C4-2B (cell line): Measurements from ENCODE around the gene TANGO6.
"Not testable (repeated sequence)": the region's sequence is repeated elsewhere in the genome, so short reads cannot be mapped to it uniquely, and the experiment has no call there.

Experiments
- CTCF ChIP-seq: fragments of 450-650 bp; conservative IDR thresholded peaks from 2 replicates; pipeline ENCODE4 v1.5.1; 2017; ENCODE audit warnings: mild to moderate bottlenecking
- ZFX ChIP-seq: fragments of 450-650 bp; IDR thresholded peaks from 2 replicates; pipeline ENCODE4 v1.6.1; 2017

DNA sequence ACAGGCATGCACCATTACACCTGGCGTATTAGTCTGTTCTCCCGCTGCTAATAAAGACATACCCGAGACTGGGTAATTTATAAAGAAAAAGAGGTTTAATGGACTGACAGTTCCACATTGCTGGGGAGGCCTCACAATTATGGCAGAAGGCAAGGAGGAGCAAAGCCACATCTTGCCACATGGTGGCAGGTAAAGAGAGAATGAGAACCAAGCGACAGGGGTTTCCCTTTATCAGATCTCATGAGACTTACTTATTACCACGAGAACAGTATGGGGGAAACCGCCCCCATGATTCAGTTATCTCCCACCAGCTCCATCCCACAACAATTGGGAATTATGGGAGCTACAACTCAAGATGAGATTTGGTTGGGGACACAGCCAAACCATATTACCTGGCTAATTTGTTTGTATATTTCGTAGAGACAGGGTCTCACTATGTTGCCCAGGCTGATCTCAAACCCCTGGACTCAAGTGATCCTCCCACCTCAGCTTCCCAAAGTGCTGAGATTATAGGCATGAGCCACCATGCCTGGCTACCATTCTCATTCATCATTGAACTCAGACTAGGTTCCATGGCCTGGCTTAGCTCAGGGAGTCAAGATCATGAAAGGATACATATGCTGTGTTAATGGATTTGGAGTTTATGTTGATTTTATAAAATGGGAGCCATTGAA lies 147.0 kb downstream of the TANGO6 start:
- peak; percentile 12 for TF ChIP-seq CTCF
- not testable (repeated sequence) for TF ChIP-seq ZFX
